PC-3 (cell line): ENCODE measurements around the gene KDM4C.

Experiments used
- EZH2phosphoT487 ChIP-seq: fragments of 300-600 bp; sonication (generic); IDR thresholded peaks from 2 replicates; pipeline ENCODE4 v1.6.1; 2018; ENCODE audit warnings: mild to moderate bottlenecking, antibody characterized with exemption, low read length, borderline replicate concordance
- TF ChIP-seq, protein P1 (sequence below): fragments of 300-600 bp; sonication (generic); conservative IDR thresholded peaks from 2 replicates; pipeline ENCODE4 v1.5.1; 2017; ENCODE audit warnings: antibody characterized with exemption, low read depth, mild to moderate bottlenecking, low read length

DNA sequence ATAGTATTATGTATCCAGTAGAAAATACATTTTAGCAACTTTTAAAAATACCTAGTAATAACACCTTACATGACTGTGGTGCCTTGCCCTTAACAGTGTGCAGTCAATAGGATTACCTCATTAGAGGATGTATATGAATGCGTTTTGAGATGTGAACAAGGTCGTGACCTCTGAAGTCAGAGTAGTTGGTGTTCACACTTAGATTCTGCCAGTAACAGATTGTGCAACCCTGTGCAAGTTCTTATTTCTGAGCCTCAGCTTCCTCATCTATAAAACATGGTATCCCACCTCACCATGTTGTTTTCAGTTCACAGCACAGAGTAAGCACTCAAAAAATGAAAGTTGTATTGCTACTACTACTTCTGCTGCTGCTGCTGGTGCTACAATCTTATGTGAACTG lies 347.3 kb downstream of the KDM4C start:
- TF ChIP-seq, protein P1, sequence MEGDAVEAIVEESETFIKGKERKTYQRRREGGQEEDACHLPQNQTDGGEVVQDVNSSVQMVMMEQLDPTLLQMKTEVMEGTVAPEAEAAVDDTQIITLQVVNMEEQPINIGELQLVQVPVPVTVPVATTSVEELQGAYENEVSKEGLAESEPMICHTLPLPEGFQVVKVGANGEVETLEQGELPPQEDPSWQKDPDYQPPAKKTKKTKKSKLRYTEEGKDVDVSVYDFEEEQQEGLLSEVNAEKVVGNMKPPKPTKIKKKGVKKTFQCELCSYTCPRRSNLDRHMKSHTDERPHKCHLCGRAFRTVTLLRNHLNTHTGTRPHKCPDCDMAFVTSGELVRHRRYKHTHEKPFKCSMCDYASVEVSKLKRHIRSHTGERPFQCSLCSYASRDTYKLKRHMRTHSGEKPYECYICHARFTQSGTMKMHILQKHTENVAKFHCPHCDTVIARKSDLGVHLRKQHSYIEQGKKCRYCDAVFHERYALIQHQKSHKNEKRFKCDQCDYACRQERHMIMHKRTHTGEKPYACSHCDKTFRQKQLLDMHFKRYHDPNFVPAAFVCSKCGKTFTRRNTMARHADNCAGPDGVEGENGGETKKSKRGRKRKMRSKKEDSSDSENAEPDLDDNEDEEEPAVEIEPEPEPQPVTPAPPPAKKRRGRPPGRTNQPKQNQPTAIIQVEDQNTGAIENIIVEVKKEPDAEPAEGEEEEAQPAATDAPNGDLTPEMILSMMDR, result no peak
- TF ChIP-seq EZH2phosphoT487, result no peak
